Measurements from ENCODE around the gene SYT11.
A peak's percentile ranks its signal among the peaks of the same experiment; 100 is the strongest.
"Not testable (repeated sequence)": the region's sequence is repeated elsewhere in the genome, so short reads cannot be mapped to it uniquely, and the experiment has no call there.

The SYT11 gene

GRCh38 chr1:155861896-155862295 lies 2.5 kb downstream of the SYT11 start:
- DNase-seq: no peak

- DNase-seq: no peak
Observed at GRCh38 chr1:155864393-155864792, 5.0 kb downstream of the SYT11 start.

GRCh38 chr1:155867766-155868165 lies 8.4 kb downstream of the SYT11 start:
- no peak for DNase-seq

- DNase-seq: peak; percentile 20
Observed at GRCh38 chr1:155871390-155871789, 12.0 kb downstream of the SYT11 start.

- no peak for DNase-seq
Observed at GRCh38 chr1:155872527-155872926, 13.2 kb downstream of the SYT11 start.

GRCh38 chr1:155873860-155874259 lies 14.5 kb downstream of the SYT11 start:
- DNase-seq: no peak

GRCh38 chr1:155877945-155878344 lies 18.6 kb downstream of the SYT11 start:
- no peak for DNase-seq

GRCh38 chr1:155880251-155880650 lies 20.9 kb downstream of the SYT11 start:
- DNase-seq: no peak

- no peak for DNase-seq
Observed at GRCh38 chr1:155880950-155881349, 21.6 kb downstream of the SYT11 start.

GRCh38 chr1:155882235-155882634 lies 22.9 kb downstream of the SYT11 start:
- no peak for DNase-seq

- DNase-seq: no peak
Observed at GRCh38 chr1:155882766-155883165, 23.4 kb downstream of the SYT11 start.

- no peak for DNase-seq
Observed at GRCh38 chr1:155884031-155884960, 24.9 kb downstream of the SYT11 start.

GRCh38 chr1:155884982-155885381 lies 25.6 kb downstream of the SYT11 start:
- no peak for DNase-seq

GRCh38 chr1:155888481-155888880 lies 29.1 kb downstream of the SYT11 start:
- no peak for DNase-seq

- DNase-seq: no peak
Observed at GRCh38 chr1:155889566-155889965, 30.2 kb downstream of the SYT11 start.

GRCh38 chr1:155890251-155890650 lies 30.9 kb downstream of the SYT11 start:
- no peak for DNase-seq

- no peak for DNase-seq
Observed at GRCh38 chr1:155892796-155893195, 33.4 kb downstream of the SYT11 start.

- DNase-seq: no peak
Observed at GRCh38 chr1:155893389-155894142, 34.2 kb downstream of the SYT11 start.

GRCh38 chr1:155895617-155896016 lies 36.2 kb downstream of the SYT11 start:
- not testable (repeated sequence) for DNase-seq

- not testable (repeated sequence) for DNase-seq
Observed at GRCh38 chr1:155896476-155896875, 37.1 kb downstream of the SYT11 start.

GRCh38 chr1:155897746-155898145 lies 38.4 kb downstream of the SYT11 start:
- no peak for DNase-seq

GRCh38 chr1:155898888-155899287 lies 39.5 kb downstream of the SYT11 start:
- DNase-seq: no peak

GRCh38 chr1:155899683-155900082 lies 40.3 kb downstream of the SYT11 start:
- DNase-seq: no peak

GRCh38 chr1:155900161-155900560 lies 40.8 kb downstream of the SYT11 start:
- no peak for DNase-seq

All from retina (tissue), 1 donor.